GM06990 (cell line): ENCODE measurements around the gene SFXN2.

Experiments
- DNase-seq: peaks from one replicate; pipeline ENCODE4 v3.0.0-alpha.2; 2011; ENCODE audit not compliant: insufficient read length; ENCODE audit errors: extremely low read depth
- H3K27me3 ChIP-seq: replicated peaks from 2 replicates; pipeline ENCODE4 v1.6.0; 2011; ENCODE audit warnings: low read length; ENCODE audit not compliant: control insufficient read depth, insufficient read depth
- H3K36me3 ChIP-seq: 2 replicates; pipeline ENCODE4 v1.5.1; 2011; ENCODE audit warnings: low read length; ENCODE audit not compliant: control insufficient read depth, insufficient read depth
- H3K4me3 ChIP-seq: replicated peaks from 2 replicates; pipeline ENCODE4 v1.5.1; 2011; ENCODE audit warnings: low read depth, mild to moderate bottlenecking, control low read depth, low read length
- CTCF ChIP-seq: IDR thresholded peaks from 2 replicates; pipeline ENCODE4 v1.5.1; 2011; ENCODE audit warnings: low read length, control low read depth, mild to moderate bottlenecking, inconsistent platforms; ENCODE audit not compliant: insufficient read depth, poor library complexity, severe bottlenecking

Gene SFXN2

GRCh38 chr10:102785818-102786217 lies 71.4 kb downstream of the SFXN2 start:
- Histone ChIP-seq H3K27me3 (no peaks in the 10 kb centered on the region), H3K36me3 (peaks cover 2% of the 10 kb centered on the region; the same call in 1 of the 2 replicates), H3K4me3 (no peak overlapping the region)
- TF ChIP-seq CTCF: no peak
- no peak for DNase-seq

- Histone ChIP-seq H3K36me3 (no peaks in the 10 kb centered on the region), H3K27me3 (no peaks in the 10 kb centered on the region), H3K4me3 (no peak overlapping the region)
- TF ChIP-seq CTCF: no peak
- DNase-seq: no peak
Observed at GRCh38 chr10:102791754-102792395, 77.4 kb downstream of the SFXN2 start.
